H1 (cell line): ENCODE data around the gene LHX5. TPM values are rescaled to one million over a fixed set of nuclear protein-coding genes. Genes with fewer than 3 reads are reported as not detected.

Source experiments
- BACH1 ChIP-seq: IDR thresholded peaks from 2 replicates; pipeline ENCODE4 v1.6.1; 2012; ENCODE audit warnings: low read length, improper control_type of control experiment
- BRCA1 ChIP-seq: IDR thresholded peaks from 2 replicates; pipeline ENCODE4 v1.6.1; 2012; ENCODE audit warnings: low read depth, low read length, improper control_type of control experiment
- CBX5 ChIP-seq: fragments of 300-800, 300-1000 bp; sonication (generic); IDR thresholded peaks from 2 replicates; pipeline ENCODE4 v1.7.1; 2016; ENCODE audit warnings: antibody characterized with exemption, low read length, low read depth
- CEBPB ChIP-seq: IDR thresholded peaks from 2 replicates; pipeline ENCODE4 v1.6.1; 2012; ENCODE audit warnings: low read depth, low read length
- CHD1 ChIP-seq: IDR thresholded peaks from 2 replicates; pipeline ENCODE4 v1.6.1; 2012; ENCODE audit warnings: low read depth, low read length, improper control_type of control experiment
- EGR1 ChIP-seq: IDR thresholded peaks from 2 replicates; pipeline ENCODE4 v1.6.1; 2011; ENCODE audit warnings: low read depth, low read length, borderline replicate concordance
- JUND ChIP-seq: IDR thresholded peaks from 2 replicates; pipeline ENCODE4 v1.6.1; 2011; ENCODE audit warnings: mild to moderate bottlenecking, improper control_type of control experiment, low read length
- RAD21 ChIP-seq, 2 experiments: IDR thresholded peaks in 1 of 2; conservative IDR thresholded peaks in 1 of 2; 2 replicates each; pipeline ENCODE4 v1.6.1; 2011; ENCODE audit warnings: low read depth in 2 of 2, low read length in 2 of 2, improper control_type of control experiment in 1 of 2, inconsistent platforms in 1 of 2, mild to moderate bottlenecking in 1 of 2, moderate library complexity in 1 of 2
- SIRT6 ChIP-seq: IDR thresholded peaks from one replicate; pipeline ENCODE4 v1.7.1; 2012; ENCODE audit warnings: low read length, inconsistent platforms
- SP4 ChIP-seq: IDR thresholded peaks from 2 replicates; pipeline ENCODE4 v1.6.1; 2012; ENCODE audit warnings: low read length, inconsistent platforms
- SRF ChIP-seq: IDR thresholded peaks from 2 replicates; pipeline ENCODE4 v1.6.1; 2011; ENCODE audit warnings: mild to moderate bottlenecking, low read depth, low read length, moderate library complexity
- TCF12 ChIP-seq: IDR thresholded peaks from 2 replicates; pipeline ENCODE4 v1.6.1; 2011; ENCODE audit warnings: low read depth, mild to moderate bottlenecking, low read length
- TEAD4 ChIP-seq: IDR thresholded peaks from 2 replicates; pipeline ENCODE4 v1.6.1; 2012; ENCODE audit warnings: low read depth, low read length, inconsistent platforms, mixed read lengths
- ZNF274 ChIP-seq: IDR thresholded peaks from 2 replicates; pipeline ENCODE4 v1.7.0; 2012; ENCODE audit warnings: low read length, borderline replicate concordance; ENCODE audit errors: extremely low read depth
- polyA plus RNA-seq, 7 experiments: library from polyadenylated mRNA; depleted of rRNA in 3 of 7; stranded (reverse) in 5 of 7; unstranded in 2 of 7; fragments of >200 nt in 5 of 7; fragments of 200-250 nt in 2 of 7; gene quantifications; 1 replicate in 5 of 7; 2 replicates in 1 of 7; 4 replicates in 1 of 7; pipeline versions ENCODE4 v1.2.1 to v1.2.3, GENCODE V29; 2011 to 2013; ENCODE audit warnings: missing spikeins in 2 of 7, mixed read lengths in 2 of 7
- total RNA-seq: library from RNA; stranded (reverse); fragmentation: NEBNext Ultra II Directional; extraction: Animal tissue kit (Norgen Biotek cat#: 25700); gene quantifications from 2 replicates; pipeline ENCODE4 v1.2.1, GENCODE V29; 2021
- TF ChIP-seq, protein P1 (sequence below), 3 experiments: IDR thresholded peaks; 1 replicate in 2 of 3; 2 replicates in 1 of 3; pipeline versions ENCODE4 v1.5.1 to v1.6.1; 2011; ENCODE audit warnings: low read length in 3 of 3, mild to moderate bottlenecking in 3 of 3, inconsistent platforms in 2 of 3, low read depth in 1 of 3, moderate library complexity in 1 of 3; ENCODE audit not compliant: insufficient read depth in 1 of 3; ENCODE audit errors: control extremely low read depth in 1 of 3
- TF ChIP-seq, protein P2 (sequence below): IDR thresholded peaks from 2 replicates; pipeline ENCODE4 v1.6.1; 2011; ENCODE audit warnings: low read length, improper control_type of control experiment
- TF ChIP-seq, protein P3 (sequence below): IDR thresholded peaks from 2 replicates; pipeline ENCODE4 v1.6.1; 2011; ENCODE audit warnings: low read depth, mild to moderate bottlenecking, low read length; ENCODE audit not compliant: insufficient read depth
- TF ChIP-seq, protein P4 (sequence below): IDR thresholded peaks from 2 replicates; pipeline ENCODE4 v1.6.1; 2012; ENCODE audit warnings: low read length, inconsistent platforms

LHX5 gene
- total and polyA plus RNA-seq, 2 of the 8 experiments (the other 6 are each of a cell fraction or from before 2014, with no cell fraction given) = 0.47 to 1.1 TPM

DNA sequence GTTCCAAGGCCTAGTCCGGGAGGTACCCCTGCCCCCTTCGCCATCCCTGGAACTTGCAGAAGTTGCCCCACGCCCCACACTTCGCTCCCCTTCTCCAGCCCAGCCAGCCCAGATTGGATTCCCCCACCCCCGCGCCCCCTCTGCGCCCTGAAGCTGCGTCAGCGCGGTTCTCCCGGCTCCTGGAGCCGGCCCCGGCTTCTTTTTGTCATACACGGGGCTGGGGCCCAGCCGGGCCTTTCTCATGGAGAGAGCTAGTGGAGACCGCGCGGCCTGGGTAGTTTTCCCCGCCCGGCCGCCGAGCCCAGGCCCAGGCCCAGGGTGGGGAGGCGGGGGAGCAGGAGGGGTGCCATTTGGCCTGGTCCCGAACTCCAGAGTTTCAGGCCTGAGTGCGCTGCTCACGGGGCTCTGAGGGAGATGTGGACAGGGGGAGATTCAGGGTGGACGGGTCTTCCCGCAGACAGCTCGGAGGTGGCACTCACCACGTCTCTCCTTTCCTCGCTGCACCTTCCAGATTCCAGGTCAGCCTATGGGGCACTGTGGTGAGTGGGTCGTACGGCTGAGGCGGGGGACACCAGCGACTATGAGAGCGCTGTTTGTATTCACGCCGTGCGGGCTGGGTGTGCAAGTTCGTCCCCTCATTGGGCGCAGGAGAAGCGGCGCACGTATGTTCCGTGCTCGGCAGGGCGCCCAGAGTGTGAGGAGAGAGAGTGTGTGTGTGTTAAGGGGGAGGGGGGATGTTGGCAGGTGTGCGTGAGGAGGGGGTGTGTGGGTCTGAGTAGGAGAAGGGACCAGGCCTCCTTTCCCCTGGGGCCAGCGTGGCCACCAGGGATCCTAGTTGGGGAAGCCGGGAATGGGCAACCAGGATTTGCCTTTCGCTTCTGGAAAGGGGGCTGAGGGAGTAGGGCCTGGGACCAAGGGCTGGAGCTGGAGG, 785 bp upstream of the LHX5 start (continued):
- TF ChIP-seq, protein P1, sequence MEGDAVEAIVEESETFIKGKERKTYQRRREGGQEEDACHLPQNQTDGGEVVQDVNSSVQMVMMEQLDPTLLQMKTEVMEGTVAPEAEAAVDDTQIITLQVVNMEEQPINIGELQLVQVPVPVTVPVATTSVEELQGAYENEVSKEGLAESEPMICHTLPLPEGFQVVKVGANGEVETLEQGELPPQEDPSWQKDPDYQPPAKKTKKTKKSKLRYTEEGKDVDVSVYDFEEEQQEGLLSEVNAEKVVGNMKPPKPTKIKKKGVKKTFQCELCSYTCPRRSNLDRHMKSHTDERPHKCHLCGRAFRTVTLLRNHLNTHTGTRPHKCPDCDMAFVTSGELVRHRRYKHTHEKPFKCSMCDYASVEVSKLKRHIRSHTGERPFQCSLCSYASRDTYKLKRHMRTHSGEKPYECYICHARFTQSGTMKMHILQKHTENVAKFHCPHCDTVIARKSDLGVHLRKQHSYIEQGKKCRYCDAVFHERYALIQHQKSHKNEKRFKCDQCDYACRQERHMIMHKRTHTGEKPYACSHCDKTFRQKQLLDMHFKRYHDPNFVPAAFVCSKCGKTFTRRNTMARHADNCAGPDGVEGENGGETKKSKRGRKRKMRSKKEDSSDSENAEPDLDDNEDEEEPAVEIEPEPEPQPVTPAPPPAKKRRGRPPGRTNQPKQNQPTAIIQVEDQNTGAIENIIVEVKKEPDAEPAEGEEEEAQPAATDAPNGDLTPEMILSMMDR (IDR thresholded peaks at IDR 0.05; ENCODE audit: control extremely low read depth in 1 of 3, insufficient read depth in 1 of 3, low read depth in 1 of 3, low read length in 3 of 3) = no peak
- TF ChIP-seq TCF12 (0 out of 2 replicates have a peak, but pooled peaks have one; percentile 25), CHD1 (no peak), JUND (no peak), SP4 (no peak), BACH1 (no peak), CBX5 (no peak), ZNF274 (no peak), RAD21 (IDR thresholded peaks at IDR 0.05 in 1 of 2, conservative IDR thresholded peaks at IDR 0.05 in 1 of 2; ENCODE audit: low read depth in 2 of 2, low read length in 2 of 2) (no peak), TEAD4 (no peak), BRCA1 (no peak), CEBPB (no peak), EGR1 (peak; percentile 26; the same call in 1 of the 2 replicates), SRF (no peak), SIRT6 (no peak)
- TF ChIP-seq, protein P2, sequence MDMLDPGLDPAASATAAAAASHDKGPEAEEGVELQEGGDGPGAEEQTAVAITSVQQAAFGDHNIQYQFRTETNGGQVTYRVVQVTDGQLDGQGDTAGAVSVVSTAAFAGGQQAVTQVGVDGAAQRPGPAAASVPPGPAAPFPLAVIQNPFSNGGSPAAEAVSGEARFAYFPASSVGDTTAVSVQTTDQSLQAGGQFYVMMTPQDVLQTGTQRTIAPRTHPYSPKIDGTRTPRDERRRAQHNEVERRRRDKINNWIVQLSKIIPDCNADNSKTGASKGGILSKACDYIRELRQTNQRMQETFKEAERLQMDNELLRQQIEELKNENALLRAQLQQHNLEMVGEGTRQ = no peak
- TF ChIP-seq, protein P3, sequence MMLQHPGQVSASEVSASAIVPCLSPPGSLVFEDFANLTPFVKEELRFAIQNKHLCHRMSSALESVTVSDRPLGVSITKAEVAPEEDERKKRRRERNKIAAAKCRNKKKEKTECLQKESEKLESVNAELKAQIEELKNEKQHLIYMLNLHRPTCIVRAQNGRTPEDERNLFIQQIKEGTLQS = no peak
- TF ChIP-seq, protein P4, sequence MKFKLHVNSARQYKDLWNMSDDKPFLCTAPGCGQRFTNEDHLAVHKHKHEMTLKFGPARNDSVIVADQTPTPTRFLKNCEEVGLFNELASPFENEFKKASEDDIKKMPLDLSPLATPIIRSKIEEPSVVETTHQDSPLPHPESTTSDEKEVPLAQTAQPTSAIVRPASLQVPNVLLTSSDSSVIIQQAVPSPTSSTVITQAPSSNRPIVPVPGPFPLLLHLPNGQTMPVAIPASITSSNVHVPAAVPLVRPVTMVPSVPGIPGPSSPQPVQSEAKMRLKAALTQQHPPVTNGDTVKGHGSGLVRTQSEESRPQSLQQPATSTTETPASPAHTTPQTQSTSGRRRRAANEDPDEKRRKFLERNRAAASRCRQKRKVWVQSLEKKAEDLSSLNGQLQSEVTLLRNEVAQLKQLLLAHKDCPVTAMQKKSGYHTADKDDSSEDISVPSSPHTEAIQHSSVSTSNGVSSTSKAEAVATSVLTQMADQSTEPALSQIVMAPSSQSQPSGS = no peak
